Suprapubic skin (tissue), 3 donors: ENCODE results near the gene ADCY5.

ENCODE experiments used
- CTCF ChIP-seq, 2 donors: fragments of 200-600 bp in 1 of 2; fragments of 450-650 bp in 1 of 2; sonication (generic) in 1 of 2; IDR thresholded peaks; one replicate each; pipeline ENCODE4 v1.5.1; 2016 to 2019; ENCODE audit warnings: antibody characterized with exemption in 2 of 2, mild to moderate bottlenecking in 1 of 2, moderate library complexity in 1 of 2
- EP300 ChIP-seq: sonication (generic); formaldehyde crosslinking; IDR thresholded peaks from one replicate; pipeline ENCODE4 v1.6.1; 2017; ENCODE audit warnings: antibody characterized with exemption

GRCh38 chr3:123453675-123454074 lies 4.8 kb upstream of the ADCY5 start:
- TF ChIP-seq CTCF (IDR thresholded peaks at IDR 0.05) (no peak), EP300 (no peak)
